NCI-H345 (cell line): ENCODE measurements around the gene DNAH1.

Experiments used
- DNase-seq: peaks from one replicate; lab custom pipeline; 2025; lab: John Stamatoyannopoulos, UW

The DNAH1 gene

GRCh38 chr3:52311576-52312119 lies 4.5 kb upstream of the DNAH1 start:
- peak; percentile 44 for DNase-seq

GRCh38 chr3:52313188-52313773 lies 2.8 kb upstream of the DNAH1 start:
- DNase-seq = no peak

- no peak for DNase-seq
Observed at GRCh38 chr3:52313774-52314188, 2.3 kb upstream of the DNAH1 start.

- no peak for DNase-seq
Observed at GRCh38 chr3:52314489-52314888, 1.6 kb upstream of the DNAH1 start.

- DNase-seq = no peak
Observed at GRCh38 chr3:52315006-52315405, 1.1 kb upstream of the DNAH1 start.

GRCh38 chr3:52317208-52318000 lies 1.3 kb downstream of the DNAH1 start:
- peak; percentile 48 for DNase-seq

- no peak for DNase-seq
Observed at GRCh38 chr3:52318186-52318816, 2.2 kb downstream of the DNAH1 start.

- DNase-seq = no peak
Observed at GRCh38 chr3:52319921-52320595, 3.9 kb downstream of the DNAH1 start.

- DNase-seq = no peak
Observed at GRCh38 chr3:52321481-52321880, 5.4 kb downstream of the DNAH1 start.

- DNase-seq = no peak
Observed at GRCh38 chr3:52322466-52322865, 6.3 kb downstream of the DNAH1 start.

GRCh38 chr3:52323526-52324295 lies 7.6 kb downstream of the DNAH1 start:
- DNase-seq = no peak

GRCh38 chr3:52324676-52325075 lies 8.6 kb downstream of the DNAH1 start:
- DNase-seq = no peak

- DNase-seq = no peak
Observed at GRCh38 chr3:52325686-52326085, 9.6 kb downstream of the DNAH1 start.

- no peak for DNase-seq
Observed at GRCh38 chr3:52326976-52327375, 10.9 kb downstream of the DNAH1 start.

- DNase-seq = no peak
Observed at GRCh38 chr3:52327486-52328290, 11.6 kb downstream of the DNAH1 start.

- no peak for DNase-seq
Observed at GRCh38 chr3:52328536-52329080, 12.5 kb downstream of the DNAH1 start.

GRCh38 chr3:52330194-52330805 lies 14.2 kb downstream of the DNAH1 start:
- DNase-seq = no peak

GRCh38 chr3:52331091-52331490 lies 15.0 kb downstream of the DNAH1 start:
- DNase-seq = no peak

- no peak for DNase-seq
Observed at GRCh38 chr3:52331906-52332305, 15.8 kb downstream of the DNAH1 start.
